HFFc6 (cell line): ENCODE results near the gene B3GNT5. TPM values are rescaled to one million over a fixed set of nuclear protein-coding genes. Genes with fewer than 3 reads are reported as not detected.

Experiments used
- DNase-seq: peaks from one replicate; pipeline ENCODE4 v3.0.0-alpha.2; 2018
- H3K27ac Mint-ChIP-seq: 2 replicates; pipeline ENCODE4 v1.8.0; 2020; ENCODE audit warnings: mild to moderate bottlenecking, mixed read lengths
- H3K27me3 Mint-ChIP-seq: 2 replicates; pipeline ENCODE4 v1.8.0; 2021; ENCODE audit warnings: mild to moderate bottlenecking, moderate library complexity, mixed read lengths; ENCODE audit not compliant: insufficient read depth
- H3K36me3 Mint-ChIP-seq: 2 replicates; pipeline ENCODE4 v1.8.0; 2021; ENCODE audit warnings: low read depth, mixed read lengths
- H3K4me1 Mint-ChIP-seq: 2 replicates; pipeline ENCODE4 v1.8.0; 2020; ENCODE audit warnings: low read depth, mixed read lengths
- H3K4me3 Mint-ChIP-seq: 2 replicates; pipeline ENCODE4 v1.8.0; 2020; ENCODE audit warnings: mild to moderate bottlenecking, moderate library complexity, mixed read lengths
- H3K9me3 Mint-ChIP-seq: 2 replicates; pipeline ENCODE4 v1.8.0; 2020; ENCODE audit warnings: mild to moderate bottlenecking, mixed read lengths
- CTCF ChIP-seq: fragments of 200-600 bp; sonication (generic); IDR thresholded peaks from 2 replicates; pipeline ENCODE4 v1.5.0; 2021; ENCODE audit warnings: antibody characterized with exemption, mild to moderate bottlenecking
- total RNA-seq, 6 experiments: library from RNA; stranded (reverse); fragmentation: NEBNext Ultra II Directional; extraction: Animal tissue kit (Norgen Biotek cat#: 25700); gene quantifications; 2 replicates in 1 of 6; 3 replicates in 5 of 6; pipeline ENCODE4 v1.2.3, GENCODE V29; 2021

The B3GNT5 gene
- total RNA-seq, 6 experiments from 2014 or later: not detected

GRCh38 chr3:183285318-183285717 lies 32.3 kb downstream of the B3GNT5 start:
- peak overlapping the region; percentile 57 for H3K4me3 Mint-ChIP-seq
- peaks cover 9% of the 10 kb centered on the region for H3K27me3 Mint-ChIP-seq
- H3K27ac Mint-ChIP-seq: peak overlapping the region; percentile 60; the same call in 1 of the 2 replicates
- no peaks in the 10 kb centered on the region for H3K36me3 Mint-ChIP-seq
- no peak for DNase-seq
- no peak for TF ChIP-seq CTCF
- H3K9me3 Mint-ChIP-seq: no peaks in the 10 kb centered on the region
- H3K4me1 Mint-ChIP-seq: peaks cover 26% of the 10 kb centered on the region

GRCh38 chr3:183285828-183286457 lies 32.9 kb downstream of the B3GNT5 start:
- Mint-ChIP-seq H3K4me1 (peaks cover 26% of the 10 kb centered on the region), H3K4me3 (peak overlapping the region; percentile 57), H3K27me3 (peaks cover 9% of the 10 kb centered on the region), H3K9me3 (no peaks in the 10 kb centered on the region), H3K27ac (peak overlapping the region; percentile 60; the same call in 1 of the 2 replicates), H3K36me3 (no peaks in the 10 kb centered on the region)
- peak; percentile 88 for DNase-seq
- TF ChIP-seq CTCF: no peak

GRCh38 chr3:183287301-183287971 lies 34.4 kb downstream of the B3GNT5 start:
- Mint-ChIP-seq H3K4me3 (no peak overlapping the region), H3K36me3 (no peaks in the 10 kb centered on the region), H3K9me3 (no peaks in the 10 kb centered on the region), H3K4me1 (peaks cover 26% of the 10 kb centered on the region), H3K27ac (no peak overlapping the region), H3K27me3 (peaks cover 6% of the 10 kb centered on the region)
- peak; percentile 13 for DNase-seq
- TF ChIP-seq CTCF: no peak

GRCh38 chr3:183288117-183288516 lies 35.1 kb downstream of the B3GNT5 start:
- Mint-ChIP-seq H3K9me3 (no peaks in the 10 kb centered on the region), H3K27me3 (peaks cover 4% of the 10 kb centered on the region), H3K4me1 (peaks cover 26% of the 10 kb centered on the region), H3K4me3 (no peak overlapping the region), H3K27ac (no peak overlapping the region), H3K36me3 (no peaks in the 10 kb centered on the region)
- DNase-seq: no peak
- no peak for TF ChIP-seq CTCF

GRCh38 chr3:183290216-183290615 lies 37.2 kb downstream of the B3GNT5 start:
- no peak for TF ChIP-seq CTCF
- no peaks in the 10 kb centered on the region for H3K9me3 Mint-ChIP-seq

More at GRCh38 chr3:183290216-183290615, 37.2 kb downstream of the B3GNT5 start:
- Mint-ChIP-seq H3K4me1 (peaks cover 26% of the 10 kb centered on the region), H3K27ac (no peak overlapping the region), H3K27me3 (peaks cover 3% of the 10 kb centered on the region; the same call in 1 of the 2 replicates), H3K4me3 (no peak overlapping the region), H3K36me3 (no peaks in the 10 kb centered on the region; the same call in 1 of the 2 replicates)
- DNase-seq: no peak
